GM12891 (cell line): ENCODE data around the gene SPTBN5.

ENCODE experiments used
- DNase-seq: peaks from one replicate; pipeline ENCODE4 v3.0.0; 2011; ENCODE audit warnings: low spot score; ENCODE audit not compliant: insufficient read length
- FAIRE-seq: peaks from 2 replicates; lab custom pipeline; 2011; peaks lifted over from hg19 to GRCh38; lab: Jason Lieb, UNC
- PAX5 ChIP-seq: IDR thresholded peaks from 2 replicates; pipeline ENCODE4 v1.6.1; 2011; ENCODE audit warnings: low read length, moderate library complexity, mild to moderate bottlenecking; ENCODE audit not compliant: insufficient read depth, severe bottlenecking
- POLR2A ChIP-seq: IDR thresholded peaks from 2 replicates; pipeline ENCODE4 v1.6.1; 2011; ENCODE audit warnings: low read depth, low read length, control low read depth
- POLR2AphosphoS5 ChIP-seq: IDR thresholded peaks from 2 replicates; pipeline ENCODE4 v1.6.1; 2011; ENCODE audit warnings: low read depth, low read length, control low read depth
- POU2F2 ChIP-seq: IDR thresholded peaks from 2 replicates; pipeline ENCODE4 v1.6.1; 2011; ENCODE audit warnings: low read depth, mild to moderate bottlenecking, control low read depth, low read length, moderate library complexity
- SPI1 ChIP-seq: IDR thresholded peaks from 2 replicates; pipeline ENCODE4 v1.6.1; 2011; ENCODE audit warnings: low read depth, low read length, control low read depth
- TAF1 ChIP-seq: IDR thresholded peaks from 2 replicates; pipeline ENCODE4 v1.6.1; 2011; ENCODE audit warnings: low read depth, low read length, control low read depth

SPTBN5 gene

DNA sequence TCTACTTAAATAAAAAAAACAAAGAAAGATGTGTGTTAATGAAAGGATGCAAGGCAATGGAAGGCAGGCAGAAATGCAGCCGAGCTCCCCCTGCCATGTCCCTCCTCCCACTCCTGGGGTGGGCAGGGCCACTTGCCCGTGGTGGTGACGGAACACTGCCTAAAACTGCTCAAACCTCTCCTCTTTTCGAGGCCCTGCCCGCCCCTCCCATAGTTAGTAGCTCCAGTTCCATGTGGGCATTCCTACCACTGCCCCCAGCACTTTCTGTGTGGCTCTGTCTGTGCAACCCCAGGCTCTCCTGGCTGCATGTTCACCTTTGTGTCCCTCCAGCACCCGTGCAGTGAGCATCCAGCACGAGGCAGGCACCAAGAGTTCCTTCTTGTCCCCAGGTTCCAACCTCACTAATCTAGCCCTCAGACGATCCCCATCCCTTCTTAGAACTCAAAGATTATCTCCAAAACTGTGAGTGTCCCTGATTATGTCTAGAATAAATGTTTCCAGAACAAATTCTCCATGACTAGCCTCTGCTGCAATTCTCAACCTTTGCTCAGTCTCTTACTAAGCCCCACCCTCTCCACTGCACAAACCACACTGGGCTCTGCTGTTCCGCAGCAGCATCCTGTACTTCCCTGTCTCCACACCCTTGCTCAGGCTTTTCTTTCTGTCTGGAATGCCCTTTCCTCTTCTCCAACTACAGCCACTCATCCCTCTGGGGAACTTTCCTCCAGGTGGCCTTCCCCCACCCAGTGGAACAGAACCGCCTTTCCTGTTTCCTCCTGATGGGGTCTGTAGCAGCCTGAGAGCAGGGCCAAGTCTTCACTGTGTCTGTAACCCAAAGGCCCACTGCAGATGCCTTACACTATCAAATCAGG lies 32.6 kb upstream of the SPTBN5 start:
- no peak for FAIRE-seq
- no peak for DNase-seq
- no peak for TF ChIP-seq TAF1
- no peak for TF ChIP-seq PAX5
- no peak for TF ChIP-seq SPI1
- TF ChIP-seq POLR2A: no peak
- TF ChIP-seq POU2F2: no peak
- no peak for TF ChIP-seq POLR2AphosphoS5

DNA sequence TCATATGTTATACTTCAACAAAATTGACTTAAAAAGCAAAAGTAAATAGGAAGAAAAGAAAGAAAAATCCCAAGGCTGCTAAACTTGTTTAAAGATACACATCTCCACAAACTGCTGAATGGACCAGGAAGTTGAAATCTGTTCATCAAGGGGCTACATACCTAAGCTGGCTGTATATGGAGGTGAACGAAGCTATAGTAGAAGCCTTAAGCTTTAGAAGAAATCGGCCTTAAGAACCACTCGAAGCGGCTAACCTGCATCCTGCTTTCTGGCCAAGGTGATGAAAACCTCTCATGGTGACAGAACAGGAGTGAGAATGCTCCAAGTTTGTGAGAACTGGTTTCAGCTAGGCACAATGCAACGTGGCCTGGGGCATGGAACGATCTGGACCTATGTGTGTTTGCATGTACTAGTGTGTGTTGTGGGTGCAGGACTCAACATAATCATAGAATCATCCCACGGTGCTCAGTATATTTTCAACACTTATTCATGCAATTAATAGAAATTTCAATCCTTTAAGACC lies 31.3 kb upstream of the SPTBN5 start:
- no peak for FAIRE-seq
- TF ChIP-seq POLR2A (no peak), POLR2AphosphoS5 (no peak), TAF1 (no peak), SPI1 (no peak), PAX5 (no peak), POU2F2 (no peak)
- DNase-seq: no peak

DNA sequence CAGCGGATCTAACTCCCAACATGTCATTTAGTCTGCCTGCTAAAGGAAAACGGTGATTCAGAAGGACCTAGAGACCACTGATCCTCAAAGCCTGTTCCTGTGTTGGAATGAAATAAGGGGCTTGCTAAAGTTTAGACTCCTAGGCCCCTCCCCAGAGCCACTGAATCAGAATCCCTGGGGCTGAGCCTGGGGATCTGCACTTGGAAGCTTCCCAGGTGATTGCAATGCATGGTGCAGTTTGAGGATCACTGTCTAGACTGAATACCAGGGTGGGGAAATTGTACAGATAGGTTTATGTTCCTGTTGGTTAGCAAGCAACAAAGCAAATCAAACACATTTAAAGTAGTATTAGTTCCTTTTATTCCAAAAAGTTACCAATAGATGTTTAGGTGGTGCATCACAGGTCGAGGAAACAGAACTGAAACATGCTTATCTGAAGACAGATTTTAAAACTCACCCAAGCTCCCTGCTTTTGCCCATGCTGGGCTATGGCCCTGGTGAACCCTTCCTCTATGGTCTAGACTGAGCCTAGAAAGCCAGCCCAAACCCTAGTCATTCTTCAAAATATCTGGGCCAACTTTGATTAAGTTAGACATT lies 29.6 kb upstream of the SPTBN5 start:
- FAIRE-seq (no peak), DNase-seq (no peak)
- TF ChIP-seq POLR2A: no peak
- no peak for TF ChIP-seq POLR2AphosphoS5
- TF ChIP-seq PAX5: no peak
- TF ChIP-seq SPI1: peak; percentile 35; the same call in 1 of the 2 replicates

DNA sequence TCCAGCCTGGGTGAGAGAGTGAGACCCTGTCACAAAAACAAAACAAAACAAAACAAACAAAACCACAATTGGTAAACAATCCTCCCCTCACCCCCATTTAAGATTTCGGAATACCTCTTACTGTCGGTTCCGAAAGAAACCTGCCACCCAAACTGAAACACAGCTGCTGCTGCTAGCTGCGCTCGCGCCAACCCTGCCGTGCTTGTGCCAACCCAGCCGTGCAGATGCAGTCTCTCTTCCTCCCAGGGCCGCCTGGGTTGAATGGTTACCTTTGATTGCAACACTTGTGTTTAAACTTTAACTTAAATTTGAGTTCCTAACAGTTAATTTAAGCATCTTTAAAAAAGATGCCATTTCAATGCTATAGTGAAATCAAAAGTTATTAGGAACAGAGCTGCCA lies 28.5 kb upstream of the SPTBN5 start:
- DNase-seq (no peak), FAIRE-seq (no peak)
- TF ChIP-seq PAX5 (no peak), SPI1 (no peak), POU2F2 (0 out of 2 replicates have a peak, but pooled peaks have one; percentile 8), POLR2AphosphoS5 (no peak)

DNA sequence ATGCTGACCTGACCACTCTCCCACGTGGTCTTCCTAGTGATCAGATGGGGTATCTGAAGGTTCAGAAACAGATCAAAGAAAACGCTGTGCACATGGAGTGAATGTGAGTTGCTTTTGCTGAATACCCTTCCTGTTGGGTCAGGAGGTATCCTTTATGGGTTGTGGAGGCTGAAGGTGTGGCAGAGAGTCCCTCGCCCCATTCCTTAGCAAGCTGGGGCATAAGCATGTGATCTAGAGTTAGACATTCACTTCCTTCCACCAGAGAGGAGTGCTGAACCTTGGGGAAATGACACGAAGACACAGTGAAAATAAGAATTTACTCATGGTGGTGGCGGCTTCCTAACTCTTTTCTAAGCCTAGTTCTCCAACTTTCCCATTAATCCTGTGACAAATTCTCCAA lies 27.8 kb upstream of the SPTBN5 start:
- DNase-seq (no peak), FAIRE-seq (no peak)
- TF ChIP-seq SPI1: no peak
- no peak for TF ChIP-seq POU2F2
- no peak for TF ChIP-seq POLR2A
- no peak for TF ChIP-seq TAF1
- TF ChIP-seq POLR2AphosphoS5: no peak; the same call in 1 of the 2 replicates

DNA sequence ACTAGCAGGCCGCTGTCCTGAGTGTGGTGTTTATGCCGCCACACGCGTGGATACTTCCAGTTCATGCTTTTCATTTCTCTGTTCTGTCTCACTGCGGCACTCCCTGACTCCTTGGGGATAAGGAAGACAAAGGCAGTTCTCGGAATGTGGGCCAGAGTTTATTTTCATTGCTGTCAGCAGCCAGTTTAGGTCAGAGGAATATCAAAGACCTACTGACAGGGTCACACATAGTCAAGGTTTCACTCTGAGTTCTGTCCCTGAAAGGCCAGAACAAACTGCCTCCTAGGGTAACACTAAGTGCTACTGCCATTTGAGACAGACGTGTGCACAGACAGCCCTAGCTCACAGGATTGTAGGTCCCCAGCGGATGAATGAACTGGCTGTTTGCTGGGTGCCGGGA lies 27.3 kb upstream of the SPTBN5 start:
- FAIRE-seq: peak; percentile 38
- DNase-seq: no peak
- TF ChIP-seq PAX5 (no peak), POLR2A (peak; percentile 28)

DNA sequence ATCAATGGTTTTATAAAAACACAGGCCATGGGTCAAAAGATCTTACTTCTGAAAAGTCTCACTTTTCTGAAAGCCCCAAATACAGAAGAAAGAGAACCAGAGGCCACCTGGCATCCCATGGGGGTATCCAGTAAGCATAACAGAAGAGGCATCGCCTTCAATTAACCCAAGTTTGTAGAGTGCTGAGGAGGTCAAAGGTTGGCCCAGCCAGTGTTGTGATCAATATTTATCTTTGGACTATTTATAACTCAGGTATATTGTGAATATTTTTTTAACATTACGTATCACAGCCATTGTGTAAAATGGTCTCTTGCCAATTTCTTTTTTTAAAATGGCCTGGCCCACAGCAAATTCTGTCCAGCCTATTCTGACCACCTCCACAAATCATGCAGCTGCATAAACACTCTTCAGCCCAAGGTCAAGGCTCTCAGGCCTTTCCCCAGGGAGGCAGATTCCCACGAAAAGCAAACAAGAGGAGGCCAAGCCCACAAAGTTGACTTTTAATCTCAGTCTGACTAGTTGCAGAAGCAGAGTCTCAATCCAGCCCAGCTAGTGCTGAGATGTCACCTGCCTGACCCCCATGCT lies 26.2 kb upstream of the SPTBN5 start:
- FAIRE-seq (no peak), DNase-seq (no peak)
- TF ChIP-seq SPI1 (no peak), POLR2A (no peak), PAX5 (no peak), TAF1 (no peak), POLR2AphosphoS5 (no peak), POU2F2 (no peak)

DNA sequence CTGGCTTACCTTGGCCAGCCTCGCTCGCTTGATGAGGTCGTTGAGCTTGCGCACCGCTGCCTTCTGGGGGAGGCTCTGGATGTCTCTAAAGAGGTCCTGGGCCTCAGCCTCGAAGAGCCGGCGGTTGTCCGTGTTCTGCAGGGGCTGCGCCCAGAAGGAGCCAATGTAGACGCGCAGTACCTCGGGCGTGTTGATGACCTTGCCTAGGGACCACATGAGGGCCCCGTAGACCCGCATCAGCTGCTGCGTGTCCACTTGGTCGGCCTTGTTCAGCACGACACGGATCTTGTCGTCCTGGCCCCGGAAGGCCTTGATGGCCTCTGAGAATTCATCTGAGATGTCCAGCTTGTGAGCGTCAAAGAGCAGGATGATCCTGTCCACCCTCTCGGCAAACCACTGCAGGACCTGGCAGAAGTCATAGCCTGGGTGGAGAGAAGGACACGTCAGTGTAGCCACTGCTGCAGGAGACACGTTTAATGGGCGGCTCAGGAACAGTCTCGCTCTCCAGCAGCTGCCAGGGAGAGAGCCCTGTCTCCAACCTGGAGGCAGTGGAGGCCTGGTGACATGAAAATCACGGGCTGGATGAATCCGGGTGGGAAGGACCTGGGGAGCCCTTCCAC lies 25.5 kb upstream of the SPTBN5 start:
- DNase-seq (no peak), FAIRE-seq (no peak)
- no peak for TF ChIP-seq PAX5

DNA sequence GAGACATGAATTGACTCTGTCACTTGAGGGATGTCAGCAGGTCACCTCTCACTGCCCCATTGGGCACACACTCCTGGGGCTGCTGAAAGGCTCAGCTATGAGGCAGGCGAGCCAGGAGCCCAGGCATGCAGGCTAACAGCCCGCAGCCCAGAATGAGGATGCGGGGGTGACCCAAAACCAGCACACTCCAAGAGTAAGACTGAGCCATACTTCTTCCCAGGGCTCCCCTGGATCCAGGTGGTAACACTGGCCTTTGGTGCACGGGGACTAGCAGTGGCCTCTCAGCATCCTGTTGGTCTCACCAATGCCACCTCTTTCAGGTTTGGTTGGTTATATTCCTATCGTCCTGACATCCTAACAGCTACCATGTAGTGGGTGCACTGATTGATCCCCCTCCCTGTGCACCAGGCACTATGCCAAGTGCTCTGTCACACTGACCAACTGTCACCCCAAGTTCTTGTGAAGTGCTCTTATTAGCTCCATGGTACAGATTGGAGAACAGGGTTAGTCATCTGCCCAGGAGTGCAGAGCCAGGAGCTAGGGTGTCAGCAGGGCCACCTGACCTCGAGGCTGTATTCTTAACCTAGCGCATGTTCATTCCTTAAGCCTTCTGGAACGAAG lies 24.8 kb upstream of the SPTBN5 start:
- no peak for FAIRE-seq
- TF ChIP-seq POLR2AphosphoS5 (no peak; the same call in 1 of the 2 replicates), POLR2A (peak; percentile 51; the same call in 1 of the 2 replicates), SPI1 (no peak), PAX5 (no peak)
- no peak for DNase-seq

DNA sequence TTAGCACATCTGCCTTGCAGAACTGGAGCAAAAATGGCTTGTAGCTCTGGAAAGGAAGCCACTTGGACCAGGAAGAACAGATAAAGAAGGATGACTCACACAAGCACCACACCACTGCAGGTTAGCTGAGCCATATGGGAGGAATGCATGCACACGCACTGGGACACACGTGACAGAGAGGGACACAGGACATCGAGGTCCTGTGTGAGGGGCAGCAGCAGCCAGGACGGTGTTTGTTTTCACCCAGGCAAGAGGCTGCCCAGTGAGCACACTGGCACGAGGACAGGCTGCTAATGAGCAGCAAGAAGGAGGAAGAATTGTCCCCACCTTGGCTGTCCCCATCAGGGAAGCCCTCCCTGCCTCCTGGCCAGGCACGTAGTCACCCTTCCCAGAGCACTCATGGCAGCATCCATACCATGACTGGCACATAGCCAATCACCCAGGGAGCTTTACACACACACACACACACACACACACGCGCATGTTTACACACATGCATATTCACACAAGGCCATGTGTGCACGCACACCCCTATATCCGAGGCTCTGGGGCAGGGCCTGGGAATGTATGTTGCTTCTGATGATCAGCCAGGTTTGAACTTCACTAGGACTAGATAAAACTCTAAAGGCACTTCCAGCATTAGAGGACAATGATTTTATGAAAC lies 24.0 kb upstream of the SPTBN5 start:
- FAIRE-seq: no peak
- no peak for DNase-seq
- no peak for TF ChIP-seq POLR2AphosphoS5
- TF ChIP-seq POLR2A: 0 out of 2 replicates have a peak, but pooled peaks have one; percentile 18
- TF ChIP-seq TAF1: no peak
- TF ChIP-seq SPI1: no peak
- TF ChIP-seq PAX5: no peak
- peak; percentile 61; the same call in 1 of the 2 replicates for TF ChIP-seq POU2F2
